K562 (cell line): Measurements from ENCODE around the gene NUCB2. TPM values are rescaled to one million over a fixed set of nuclear protein-coding genes. Genes with fewer than 3 reads are reported as not detected.
A peak's percentile ranks its signal among the peaks of the same experiment; 100 is the strongest.

Experiments
- ATAC-seq: fragments of 200-7000 bp; cut with Tn5 transposase; 3 replicates; pipeline ENCODE4 v1.9.1; 2020; ENCODE audit warnings: moderate library complexity
- BruUV-seq: library from RNA; stranded (reverse); fragments of 400-500 nt; replicated peaks from 2 replicates; lab custom pipeline; 2021; lab: Mats Ljungman, UMichigan
- CTCF ChIA-PET: fragments of 300-600 bp; formaldehyde crosslinking; extraction: SDS; loops from one replicate; lab custom pipeline; 2021; ENCODE audit warnings: low intra/inter-chr PET ratio; lab: Yijun Ruan, JAX
- POLR2A ChIA-PET: fragments of 300-600, 350-650 bp; sonication (Branson Sonifier 250); formaldehyde crosslinking; extraction: SDS; loops from one replicate; lab custom pipeline; 2021; ENCODE audit warnings: antibody characterized with exemption, inconsistent platforms; lab: Yijun Ruan, JAX
- DNase-seq, 4 experiments: peaks; one replicate each; pipeline versions ENCODE4 v3.0.0 to v3.0.0-alpha.2; 2011 to 2018; ENCODE audit warnings: low spot score in 3 of 4, mixed read lengths in 3 of 4; ENCODE audit errors: extremely low read depth in 1 of 4
- FAIRE-seq: peaks from 2 replicates; lab custom pipeline; 2011; peaks lifted over from hg19 to GRCh38; lab: Jason Lieb, UNC
- H2AFZ ChIP-seq: 2 replicates; pipeline ENCODE4 v1.6.0; 2011; ENCODE audit warnings: low read depth, low read length, control low read depth, inconsistent platforms
- H3K27ac ChIP-seq: fragments of 200-600 bp; 3 replicates; pipeline ENCODE4 v1.8.0; 2011; ENCODE audit warnings: low read depth, mild to moderate bottlenecking, control low read depth, inconsistent platforms, low read length, moderate library complexity, mixed read lengths; ENCODE audit errors: extremely low read depth
- H3K27me3 ChIP-seq, 2 experiments: fragments of 300-600 bp in 1 of 2; 2 replicates in 1 of 2; 3 replicates in 1 of 2; pipeline versions ENCODE4 v1.6.0 to v1.8.0; 2011; ENCODE audit warnings: inconsistent platforms in 2 of 2, low read length in 2 of 2, mild to moderate bottlenecking in 1 of 2, mixed read lengths in 1 of 2, moderate library complexity in 1 of 2; ENCODE audit not compliant: control insufficient read depth in 2 of 2, insufficient read depth in 2 of 2
- H3K36me3 ChIP-seq: fragments of 300-600 bp; 3 replicates; pipeline ENCODE4 v1.8.0; 2011; ENCODE audit warnings: mild to moderate bottlenecking, low read length, inconsistent platforms; ENCODE audit not compliant: control insufficient read depth, insufficient read depth
- H3K4me1 ChIP-seq, 2 experiments: fragments of 200-600 bp in 1 of 2; replicated peaks in 1 of 2; 2 replicates in 1 of 2; 3 replicates in 1 of 2; pipeline versions ENCODE4 v1.5.1 to v1.8.0; 2011; ENCODE audit warnings: inconsistent platforms in 2 of 2, low read length in 2 of 2, mild to moderate bottlenecking in 1 of 2, mixed read lengths in 1 of 2, moderate library complexity in 1 of 2; ENCODE audit not compliant: control insufficient read depth in 2 of 2, insufficient read depth in 2 of 2
- H3K4me2 ChIP-seq: 2 replicates; pipeline ENCODE4 v1.6.1; 2011; ENCODE audit warnings: low read length, control low read depth, inconsistent platforms, mixed read lengths; ENCODE audit not compliant: insufficient read depth
- H3K4me3 ChIP-seq: fragments of 200-600 bp; sonication (generic), shearing (Covaris generic); 2 replicates; pipeline ENCODE4 v1.5.1; 2016; ENCODE audit warnings: control low read depth, inconsistent platforms
- H3K79me2 ChIP-seq: fragments of 200-600 bp; 3 replicates; pipeline ENCODE4 v1.8.0; 2011; ENCODE audit warnings: low read length, inconsistent platforms; ENCODE audit not compliant: control insufficient read depth, insufficient read depth
- H3K9ac ChIP-seq, 2 experiments: 2 replicates each; pipeline versions ENCODE4 v1.6.0 to v1.6.1; 2011; ENCODE audit warnings: low read depth in 2 of 2, low read length in 2 of 2, control low read depth in 1 of 2, inconsistent platforms in 1 of 2, mild to moderate bottlenecking in 1 of 2, mixed read lengths in 1 of 2; ENCODE audit not compliant: insufficient read depth in 1 of 2
- H3K9me1 ChIP-seq: one replicate; pipeline ENCODE4 v1.6.0; 2011; ENCODE audit warnings: inconsistent platforms, mild to moderate bottlenecking, low read length, moderate library complexity; ENCODE audit not compliant: control insufficient read depth, insufficient read depth
- H3K9me3 ChIP-seq: replicated peaks from 2 replicates; pipeline ENCODE4 v1.5.1; 2011; ENCODE audit warnings: low read depth, low read length, inconsistent platforms; ENCODE audit not compliant: control insufficient read depth, insufficient read depth
- H4K20me1 ChIP-seq: replicated peaks from 2 replicates; pipeline ENCODE4 v1.6.1; 2011; ENCODE audit warnings: low read length, inconsistent platforms, mixed read lengths; ENCODE audit not compliant: control insufficient read depth, insufficient read depth
- EWSR1 ChIP-seq: fragments of 450-650 bp; IDR thresholded peaks from 2 replicates; pipeline ENCODE4 v1.6.1; 2018; ENCODE audit warnings: borderline replicate concordance, mild to moderate bottlenecking, low read depth, moderate library complexity; ENCODE audit not compliant: partially characterized antibody
- KDM1A ChIP-seq, 2 experiments: fragments of 450-650 bp; IDR thresholded peaks; 2 replicates each; pipeline ENCODE4 v1.6.1; 2016; ENCODE audit warnings: mild to moderate bottlenecking in 2 of 2
- KDM2B ChIP-seq: fragments of 250-450 bp; sonication (Bioruptor Pico); IDR thresholded peaks from 2 replicates; pipeline ENCODE4 v1.8.0; 2021; ENCODE audit warnings: mild to moderate bottlenecking, moderate library complexity
- KDM5B ChIP-seq: fragments of 200-600 bp; sonication (generic); IDR thresholded peaks from 2 replicates; pipeline ENCODE4 v1.6.1; 2012; ENCODE audit warnings: low read depth, mild to moderate bottlenecking, moderate library complexity, low read length, control low read depth, inconsistent platforms; ENCODE audit not compliant: insufficient replicate concordance
- PBX2 ChIP-seq, 2 experiments: IDR thresholded peaks in 1 of 2; conservative IDR thresholded peaks in 1 of 2; 2 replicates each; pipeline ENCODE4 v1.6.1; 2016; ENCODE audit warnings: low read depth in 2 of 2, mild to moderate bottlenecking in 1 of 2, missing compliant biosample characterization in 1 of 2, missing genetic modification characterization in 1 of 2, moderate library complexity in 1 of 2
- POLR2AphosphoS2 ChIP-seq: IDR thresholded peaks from 2 replicates; pipeline ENCODE4 v1.6.1; 2012; ENCODE audit warnings: low read length, improper control_type of control experiment
- YY1 ChIP-seq, 3 experiments: IDR thresholded peaks; 2 replicates each; pipeline ENCODE4 v1.6.1; 2011; ENCODE audit warnings: low read length in 2 of 3, mild to moderate bottlenecking in 2 of 3, moderate library complexity in 2 of 3, borderline replicate concordance in 1 of 3, control low read depth in 1 of 3, low read depth in 1 of 3; ENCODE audit not compliant: insufficient read depth in 3 of 3, insufficient replicate concordance in 2 of 3, control insufficient read depth in 1 of 3, insufficient read length in 1 of 3; ENCODE audit errors: extremely low read depth in 1 of 3
- ZBTB7A ChIP-seq: IDR thresholded peaks from 2 replicates; pipeline ENCODE4 v1.6.1; 2011; ENCODE audit warnings: low read depth, mild to moderate bottlenecking, low read length, moderate library complexity, borderline replicate concordance; ENCODE audit not compliant: control insufficient read depth
- ZNF121 ChIP-seq: sonication (generic); formaldehyde crosslinking; conservative IDR thresholded peaks from 2 replicates; pipeline ENCODE4 v1.8.0; 2022; ENCODE audit warnings: missing genetic modification reagents
- WGBS: fragments of 100-300 bp; shearing (Covaris generic); methylation state at CpG from one replicate; pipeline ENCODE4 v1.1.6; 2016; ENCODE audit warnings: low coverage, mixed read lengths; ENCODE audit not compliant: insufficient coverage; ENCODE audit errors: missing lambda C conversion rate; 5-methylcytosine and 5-hydroxymethylcytosine counted together
- in situ Hi-C: fragments of 300-500 bp; cut with MboI; formaldehyde crosslinking; loops from 4 replicates; pipeline ENCODE4 v1.15.0; 2018; ENCODE audit warnings: inconsistent platforms, mixed read lengths
- intact Hi-C: fragments of 100-400 bp; cut with micrococcal nuclease; formaldehyde crosslinking; loops from 2 replicates; pipeline ENCODE4 v1.14.2; 2022
- polyA plus RNA-seq, 8 experiments: library from polyadenylated mRNA; depleted of rRNA in 4 of 8; stranded (reverse) in 5 of 8; unstranded in 3 of 8; fragments of >200 nt; fragmentation: Nextera tagmentation in 2 of 8; fragmentation: Illumina TruSeq in 1 of 8; extraction: Ambion mirVana in 2 of 8; extraction: Trizol in 1 of 8; gene quantifications; 2 replicates each; pipeline versions ENCODE4 v1.2.1 to v1.2.3, GENCODE V29; 2011 to 2014; ENCODE audit warnings: inconsistent platforms in 1 of 8, missing spikeins in 1 of 8
- total RNA-seq, 7 experiments: library from RNA; depleted of rRNA in 6 of 7; stranded (reverse); fragments of >200 nt in 6 of 7; fragmentation: Illumina TruSeq in 2 of 7; extraction: Trizol in 2 of 7; gene quantifications; 2 replicates each; pipeline versions ENCODE4 v1.2.1 to v1.2.3, GENCODE V29; 2011 to 2021; ENCODE audit warnings: low replicate concordance in 1 of 7
- TF ChIP-seq, protein P1 (sequence below): fragments of 250-450 bp; sonication (Bioruptor Pico); IDR thresholded peaks from 2 replicates; pipeline ENCODE4 v1.8.0; 2021; ENCODE audit warnings: moderate library complexity, mild to moderate bottlenecking, inconsistent platforms

NUCB2 gene
- total and polyA plus RNA-seq, 9 of the 15 experiments (the other 6 are each of a cell fraction or from before 2014, with no cell fraction given), result 54.0 to 108 (median 84.6) TPM

GRCh38 chr11:17273668-17274282 lies 2.8 kb upstream of the NUCB2 start:
- Histone ChIP-seq H4K20me1 (no peaks in the 10 kb centered on the region), H3K27me3 (no peaks in the 10 kb centered on the region), H3K4me3 (no peak overlapping the region), H3K9ac (no peak overlapping the region), H3K4me1 (peaks cover 13 to 18% of the 10 kb centered on the region in 2 experiments), H3K9me3 (no peaks in the 10 kb centered on the region), H3K4me2 (no peak overlapping the region), H3K79me2 (peaks cover 21% of the 10 kb centered on the region), H3K9me1 (no peaks in the 10 kb centered on the region), H3K27ac (no peak overlapping the region), H3K36me3 (no peaks in the 10 kb centered on the region), H2AFZ (peak overlapping the region; percentile 34; the same call in 1 of the 2 replicates)
- ATAC-seq (no peak), DNase-seq (peak in 1 of 4 experiments; percentile 37), FAIRE-seq (no peak)
- CTCF ChIA-PET, result no interaction called here
- 57% methylated on average over 5 of the region's 5 CpGs for WGBS
- BruUV-seq, result no TSS peak
- in situ Hi-C loops, result no loop called here
- POLR2A ChIA-PET, result interaction anchor here (1.6 kb wide), 1 partner anchor 16 kb away, joined by 3 read pairs; no protein-coding TSS in a partner anchor
- intact Hi-C loops, result no loop called here
- TF ChIP-seq, protein P1, sequence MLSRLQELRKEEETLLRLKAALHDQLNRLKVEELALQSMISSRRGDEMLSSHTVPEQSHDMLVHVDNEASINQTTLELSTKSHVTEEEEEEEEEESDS (CRISPR knock-in tag), result no peak
- TF ChIP-seq ZBTB7A, result no peak
- TF ChIP-seq KDM5B, result no peak
- no peak for TF ChIP-seq POLR2AphosphoS2
- TF ChIP-seq EWSR1, result no peak
- 0 out of 4 replicates have a peak, but pooled peaks of 1 of the 2 experiments have one; percentile 15 for TF ChIP-seq KDM1A (IDR thresholded peaks at IDR 0.05)
- TF ChIP-seq ZNF121 (CRISPR knock-in tag), result peak; percentile 91
- TF ChIP-seq PBX2 (CRISPR knock-in tag; IDR thresholded peaks at IDR 0.05; ENCODE audit: low read depth), result no peak
- peak; percentile 72 for TF ChIP-seq PBX2 (tag; conservative IDR thresholded peaks at IDR 0.05; ENCODE audit: low read depth)
- no peak for TF ChIP-seq KDM2B (CRISPR knock-in tag)
- peak in 1 of 3 experiments; percentile 30 for TF ChIP-seq YY1 (IDR thresholded peaks at IDR 0.05; ENCODE audit: borderline replicate concordance in 1 of 3, control insufficient read depth in 1 of 3, extremely low read depth in 1 of 3, insufficient read depth in 3 of 3, insufficient read length in 1 of 3, insufficient replicate concordance in 2 of 3, low read depth in 1 of 3, low read length in 2 of 3)
